Esophagus squamous epithelium (tissue), 5 donors: ENCODE data around the gene ST8SIA2. TPM values are rescaled to one million over a fixed set of nuclear protein-coding genes. Genes with fewer than 3 reads are reported as not detected.

Experiments
- DNase-seq: peaks from one replicate; lab custom pipeline; 2025; lab: John Stamatoyannopoulos, UW
- H3K27ac ChIP-seq, 4 donors: fragments of 200-600 bp; sonication (generic); one replicate each; pipeline ENCODE4 v1.5.1; 2016 to 2019; ENCODE audit warnings: mild to moderate bottlenecking in 1 of 4
- H3K27me3 ChIP-seq, 4 donors: fragments of 200-600 bp; sonication (generic); 1 replicate in 3 of 4; 2 replicates in 1 of 4; pipeline versions ENCODE4 v1.5.1 to v1.6.0; 2017 to 2021; ENCODE audit warnings: antibody characterized with exemption in 1 of 4
- H3K36me3 ChIP-seq, 3 donors: fragments of 200-600 bp; sonication (generic); one replicate each; pipeline ENCODE4 v1.5.1; 2016 to 2019
- H3K4me1 ChIP-seq, 3 donors: fragments of 200-600 bp; sonication (generic); one replicate each; pipeline ENCODE4 v1.5.1; 2017 to 2019
- H3K4me3 ChIP-seq, 4 donors: fragments of 200-600 bp; sonication (generic); 1 replicate in 3 of 4; 2 replicates in 1 of 4; pipeline ENCODE4 v1.5.1; 2016 to 2019; ENCODE audit warnings: mild to moderate bottlenecking in 2 of 4, moderate library complexity in 1 of 4
- H3K9me3 ChIP-seq, 3 donors: fragments of 200-600 bp; sonication (generic); one replicate each; pipeline ENCODE4 v1.5.1; 2016 to 2019
- CTCF ChIP-seq, 6 experiments: fragments of 450-650 bp in 4 of 6; fragments of 200-600 bp in 2 of 6; sonication (generic) in 2 of 6; IDR thresholded peaks; one replicate each; pipeline ENCODE4 v1.5.1; 2016 to 2019; ENCODE audit warnings: antibody characterized with exemption in 6 of 6, mild to moderate bottlenecking in 4 of 6, moderate library complexity in 4 of 6
- POLR2A ChIP-seq, 4 donors: fragments of 450-650 bp; IDR thresholded peaks; one replicate each; pipeline ENCODE4 v1.6.1; 2017; ENCODE audit warnings: antibody characterized with exemption in 4 of 4, mild to moderate bottlenecking in 4 of 4, moderate library complexity in 3 of 4
- WGBS, 2 donors: methylation state at CpG; one replicate each; pipeline ENCODE4 v1.1.5; 2018; 5-methylcytosine and 5-hydroxymethylcytosine counted together
- intact Hi-C: fragments of 100-400 bp; cut with DNase I; formaldehyde crosslinking; loops from one replicate; pipeline ENCODE4 v1.15.0; 2022
- total RNA-seq, 4 donors: library from RNA; depleted of rRNA; stranded (reverse); fragments of >200 nt; gene quantifications; one replicate each; pipeline ENCODE4 v1.1.0, GENCODE V29; 2016
- donor health status: DM: yes; HTN: yes; CAD: no.

Gene ST8SIA2
- total RNA-seq, 4 donors from 2014 or later: not detected

GRCh38 chr15:92395098-92395635 lies 1.5 kb downstream of the ST8SIA2 start:
- 30 to 59% methylated on average over 8 to 16 of the region's 22 CpGs for WGBS, 2 donors
- no peak for DNase-seq

GRCh38 chr15:92399271-92399950 lies 5.7 kb downstream of the ST8SIA2 start:
- H3K27ac ChIP-seq: no peak overlapping the region
- H3K4me1 ChIP-seq: peaks cover 0 to 9% (median 3%) of the 10 kb centered on the region in 3 donors
- H3K36me3 ChIP-seq: no peaks in the 10 kb centered on the region
- intact Hi-C loops: no loop called here
- peaks cover 6 to 90% (median 11%) of the 10 kb centered on the region in 4 donors for H3K27me3 ChIP-seq
- WGBS, 2 donors: 78 to 79% methylated on average over 8 of the region's 8 CpGs
- H3K9me3 ChIP-seq: no peaks in the 10 kb centered on the region
- no peak for DNase-seq
- TF ChIP-seq CTCF (IDR thresholded peaks at IDR 0.05) (no peak), POLR2A (IDR thresholded peaks at IDR 0.05) (no peak)
- no peak overlapping the region for H3K4me3 ChIP-seq

More at GRCh38 chr15:92395098-92395635, 1.5 kb downstream of the ST8SIA2 start:
- no peak overlapping the region for H3K27ac ChIP-seq
- peaks cover 7 to 25% (median 9%) of the 10 kb centered on the region in 3 donors for H3K4me1 ChIP-seq
- peaks cover 13 to 100% (median 25%) of the 10 kb centered on the region in 4 donors for H3K27me3 ChIP-seq
- peak overlapping the region in 2 of 4 donors; percentile 26 to 40 for H3K4me3 ChIP-seq
- intact Hi-C loops: no loop called here
- TF ChIP-seq POLR2A (IDR thresholded peaks at IDR 0.05) (no peak), CTCF (IDR thresholded peaks at IDR 0.05) (no peak)
- no peaks in the 10 kb centered on the region for H3K36me3 ChIP-seq
- no peaks in the 10 kb centered on the region for H3K9me3 ChIP-seq

GRCh38 chr15:92400573-92400972 lies 6.9 kb downstream of the ST8SIA2 start:
- intact Hi-C loops: no loop called here
- Histone ChIP-seq H3K9me3 (no peaks in the 10 kb centered on the region), H3K36me3 (no peaks in the 10 kb centered on the region), H3K4me1 (no peaks in the 10 kb centered on the region), H3K27ac (no peak overlapping the region), H3K27me3 (peaks cover 0 to 79% (median 2%) of the 10 kb centered on the region in 4 donors), H3K4me3 (no peak overlapping the region)
- WGBS, 2 donors: 78 to 83% methylated on average over 1 to 6 of the region's 8 CpGs
- no peak for DNase-seq
- TF ChIP-seq CTCF (IDR thresholded peaks at IDR 0.05) (no peak), POLR2A (IDR thresholded peaks at IDR 0.05) (no peak)

- 61 to 72% methylated on average over 17 to 25 of the region's 26 CpGs for WGBS, 2 donors
- H3K27me3 ChIP-seq: peaks cover 0 to 73% (median 0%) of the 10 kb centered on the region in 4 donors
These were observed 7.5 kb downstream of the ST8SIA2 start for GRCh38 chr15:92400980-92401787.

More at GRCh38 chr15:92400980-92401787, 7.5 kb downstream of the ST8SIA2 start:
- Histone ChIP-seq H3K36me3 (no peaks in the 10 kb centered on the region), H3K27ac (no peak overlapping the region), H3K9me3 (no peaks in the 10 kb centered on the region), H3K4me3 (no peak overlapping the region), H3K4me1 (no peaks in the 10 kb centered on the region)
- DNase-seq: no peak
- intact Hi-C loops: no loop called here
- no peak for TF ChIP-seq CTCF (IDR thresholded peaks at IDR 0.05)
